ENCODE measurements around the gene PHLDA2. TPM values are rescaled to one million over a fixed set of nuclear protein-coding genes. Genes with fewer than 3 reads are reported as not detected.

The PHLDA2 gene
- total and polyA plus RNA-seq, 2 donors (not counting 1 experiment from before 2014, with no cell fraction given): 1.4 TPM; not detected in 1

DNA sequence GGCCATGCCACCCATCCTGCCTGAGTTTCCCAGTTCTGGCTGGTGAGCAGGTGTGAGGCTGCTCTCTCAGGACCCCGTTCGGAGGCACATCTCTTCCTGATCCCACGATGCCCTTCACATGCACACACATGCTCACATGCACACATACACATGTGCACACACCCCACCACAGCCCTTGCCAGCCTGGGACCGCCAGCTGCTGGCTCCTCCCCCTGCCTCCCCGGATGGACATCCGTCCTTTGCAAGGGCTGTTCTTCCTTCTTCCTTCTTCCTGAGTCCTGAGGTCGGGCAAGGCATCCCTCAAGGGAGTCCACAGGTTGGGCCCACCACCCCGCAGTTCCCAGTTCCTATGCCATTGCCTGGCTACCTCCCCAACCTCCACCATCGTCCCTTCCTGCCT is 33.2 kb downstream of the PHLDA2 start:
- no peak overlapping the region for H3K9ac ChIP-seq (ENCODE audit: low read length)
- H2AFZ ChIP-seq (ENCODE audit: insufficient read depth, low read depth, low read length, poor library complexity, severe bottlenecking): no peak overlapping the region
- TF ChIP-seq EZH2 (IDR thresholded peaks at IDR 0.05; ENCODE audit: borderline replicate concordance, insufficient read depth, low read depth, low read length, poor library complexity, severe bottlenecking) (no peak), CTCF (IDR thresholded peaks at IDR 0.05) (no peak)
- no peaks in the 10 kb centered on the region for H3K79me2 ChIP-seq (ENCODE audit: control insufficient read depth, insufficient read depth, low read length)
- H3K9me3 ChIP-seq (ENCODE audit: control extremely low read depth in 1 of 3, control insufficient read depth in 2 of 3, insufficient read depth in 1 of 3, low read length in 2 of 3): no peaks in the 10 kb centered on the region
- WGBS (ENCODE audit: insufficient coverage): 81% methylated on average over 8 of the region's 9 CpGs
- no peaks in the 10 kb centered on the region for H3K36me3 ChIP-seq (replicated peaks in 1 of 2; ENCODE audit: control extremely low read depth in 1 of 2, control insufficient read depth in 1 of 2, extremely low read depth in 1 of 2, insufficient read depth in 2 of 2, low read length in 1 of 2)
- H3K4me1 ChIP-seq (ENCODE audit: control insufficient read depth in 2 of 2, insufficient read depth in 2 of 2, low read length in 2 of 2): peaks cover 15 to 21% of the 10 kb centered on the region in 2 donors
- no peak overlapping the region for H3K4me2 ChIP-seq (replicated peaks; ENCODE audit: low read depth, low read length, poor library complexity, severe bottlenecking)
- no peak overlapping the region for H3K4me3 ChIP-seq (ENCODE audit: control extremely low read depth in 1 of 5, extremely low read depth in 1 of 5, insufficient read depth in 1 of 5, low read depth in 2 of 5, low read length in 4 of 5)
- DNase-seq (no peak), ATAC-seq (ENCODE audit: low read depth) (no peak)
- no peak overlapping the region for H3K27ac Mint-ChIP-seq
- no peaks in the 10 kb centered on the region for H3K27me3 ChIP-seq (replicated peaks in 1 of 4; ENCODE audit: control extremely low read depth in 1 of 4, control insufficient read depth in 3 of 4, insufficient read depth in 4 of 4, low read length in 3 of 4)
- no peaks in the 10 kb centered on the region for H3K27me3 Mint-ChIP-seq
- peaks cover 26% of the 10 kb centered on the region for H3K4me1 Mint-ChIP-seq
- H4K20me1 ChIP-seq (ENCODE audit: control insufficient read depth, insufficient read depth, low read length, poor library complexity, severe bottlenecking): no peaks in the 10 kb centered on the region
- intact Hi-C loops (cut with micrococcal nuclease): no loop called here
- ChIA-PET POLR2A (interaction anchor here (0.7 kb wide), 1 partner anchor 199 kb away, joined by 3 read pairs; no protein-coding TSS in a partner anchor), CTCF (interaction anchor here (0.8 to 16.1 kb wide), 4 partner anchors 13 to 365 kb away, joined by 3 to 595 read pairs (median 4); no protein-coding TSS in a partner anchor)
- H3K9me3 Mint-ChIP-seq (ENCODE audit: insufficient read depth): no peaks in the 10 kb centered on the region
- H3K4me3 Mint-ChIP-seq: no peak overlapping the region
- H3K27ac ChIP-seq (ENCODE audit: low read length in 2 of 2): no peak overlapping the region

GRCh38 chr11:2893935-2894334 is 35.3 kb downstream of the PHLDA2 start:
- Histone ChIP-seq H3K27ac (ENCODE audit: low read length in 2 of 2) (no peak overlapping the region), H3K27me3 (replicated peaks in 1 of 4; ENCODE audit: control extremely low read depth in 1 of 4, control insufficient read depth in 3 of 4, insufficient read depth in 4 of 4, low read length in 3 of 4) (peaks cover 0 to 7% (median 0%) of the 10 kb centered on the region in 4 experiments), H4K20me1 (ENCODE audit: control insufficient read depth, insufficient read depth, low read length, poor library complexity, severe bottlenecking) (no peaks in the 10 kb centered on the region), H3K9ac (ENCODE audit: low read length) (no peak overlapping the region), H3K79me2 (ENCODE audit: control insufficient read depth, insufficient read depth, low read length) (no peaks in the 10 kb centered on the region), H3K36me3 (replicated peaks in 1 of 2; ENCODE audit: control extremely low read depth in 1 of 2, control insufficient read depth in 1 of 2, extremely low read depth in 1 of 2, insufficient read depth in 2 of 2, low read length in 1 of 2) (no peaks in the 10 kb centered on the region), H3K4me2 (replicated peaks; ENCODE audit: low read depth, low read length, poor library complexity, severe bottlenecking) (no peak overlapping the region), H2AFZ (ENCODE audit: insufficient read depth, low read depth, low read length, poor library complexity, severe bottlenecking) (no peak overlapping the region), H3K4me3 (ENCODE audit: control extremely low read depth in 1 of 5, extremely low read depth in 1 of 5, insufficient read depth in 1 of 5, low read depth in 2 of 5, low read length in 4 of 5) (no peak overlapping the region), H3K9me3 (ENCODE audit: control extremely low read depth in 1 of 3, control insufficient read depth in 2 of 3, insufficient read depth in 1 of 3, low read length in 2 of 3) (no peaks in the 10 kb centered on the region), H3K4me1 (ENCODE audit: control insufficient read depth in 2 of 2, insufficient read depth in 2 of 2, low read length in 2 of 2) (peaks cover 15 to 17% of the 10 kb centered on the region in 2 donors)
- WGBS (ENCODE audit: insufficient coverage): 82% methylated on average over 4 of the region's 4 CpGs
- no peak for DNase-seq
- Mint-ChIP-seq H3K27me3 (no peaks in the 10 kb centered on the region), H3K4me1 (peaks cover 16% of the 10 kb centered on the region), H3K27ac (peak overlapping the region; percentile 41), H3K9me3 (ENCODE audit: insufficient read depth) (no peaks in the 10 kb centered on the region), H3K4me3 (peak overlapping the region; percentile 26)
- ChIA-PET POLR2A (interaction anchor here (0.7 kb wide), 1 partner anchor 582 kb away, joined by 3 read pairs; no protein-coding TSS in a partner anchor), CTCF (interaction anchor here (0.6 to 16.1 kb wide), 4 partner anchors 196 to 466 kb away, joined by 3 to 595 read pairs (median 19); no protein-coding TSS in a partner anchor)
- no peak for ATAC-seq (ENCODE audit: low read depth)
- intact Hi-C loops (cut with micrococcal nuclease): loop anchor here (2.0 kb wide), 1 partner anchor 449 kb away; the partner anchor contains the start of genes KCNQ1 and TRPM5
- TF ChIP-seq CTCF (IDR thresholded peaks at IDR 0.05): no peak

Measured in B cell (primary cell).